H1 (cell line): ENCODE results near the gene MORC3. TPM values are rescaled to one million over a fixed set of nuclear protein-coding genes. Genes with fewer than 3 reads are reported as not detected.

Source experiments
- GABPA ChIP-seq: IDR thresholded peaks from 2 replicates; pipeline ENCODE4 v1.6.1; 2011; ENCODE audit warnings: mild to moderate bottlenecking, low read length, moderate library complexity, borderline replicate concordance; ENCODE audit not compliant: insufficient read depth
- polyA plus RNA-seq, 7 experiments: library from polyadenylated mRNA; depleted of rRNA in 3 of 7; stranded (reverse) in 5 of 7; unstranded in 2 of 7; fragments of >200 nt in 5 of 7; fragments of 200-250 nt in 2 of 7; gene quantifications; 1 replicate in 5 of 7; 2 replicates in 1 of 7; 4 replicates in 1 of 7; pipeline versions ENCODE4 v1.2.1 to v1.2.3, GENCODE V29; 2011 to 2013; ENCODE audit warnings: missing spikeins in 2 of 7, mixed read lengths in 2 of 7
- total RNA-seq: library from RNA; stranded (reverse); fragmentation: NEBNext Ultra II Directional; extraction: Animal tissue kit (Norgen Biotek cat#: 25700); gene quantifications from 2 replicates; pipeline ENCODE4 v1.2.1, GENCODE V29; 2021

The MORC3 gene
- total and polyA plus RNA-seq, 2 of the 8 experiments (the other 6 are each of a cell fraction or from before 2014, with no cell fraction given), result 5.0 to 20.4 TPM

DNA sequence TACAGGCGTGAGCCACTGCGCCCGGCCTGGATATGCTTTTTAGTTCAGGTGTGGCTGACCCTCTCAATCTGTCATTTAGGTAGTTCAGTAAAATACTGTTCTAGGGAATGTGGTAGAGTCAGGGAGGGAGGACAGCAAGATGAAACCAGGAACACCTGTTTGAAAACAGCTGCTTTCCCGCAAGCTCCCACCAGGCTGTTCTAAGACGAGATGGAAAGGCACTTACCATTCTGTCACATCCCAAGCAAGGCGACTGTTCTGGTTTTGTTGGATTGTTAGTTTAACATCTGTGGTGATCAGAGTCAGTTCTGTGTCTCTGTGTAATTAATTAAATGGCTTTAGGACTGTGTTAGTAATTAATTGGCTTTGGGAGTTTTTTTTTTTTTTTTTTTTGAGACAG, 68.1 kb downstream of the MORC3 start (continued):
- no peak for TF ChIP-seq GABPA
